Keratinocyte (primary cell): ENCODE measurements around the gene BMPR1B. TPM values are rescaled to one million over a fixed set of nuclear protein-coding genes. Genes with fewer than 3 reads are reported as not detected.

Experiments
- DNase-seq: peaks from one replicate; pipeline ENCODE4 v3.0.0-alpha.2; 2011; ENCODE audit warnings: low read depth, missing footprints, low spot score
- FAIRE-seq: peaks from 2 replicates; lab custom pipeline; 2011; peaks lifted over from hg19 to GRCh38; lab: Jason Lieb, UNC
- H2AFZ ChIP-seq: 2 replicates; pipeline ENCODE4 v1.6.0; 2012; ENCODE audit warnings: low read length, control low read depth, inconsistent platforms; ENCODE audit not compliant: control insufficient read depth
- H3K27ac ChIP-seq: 2 replicates; pipeline ENCODE4 v1.5.1; 2011; ENCODE audit warnings: low read length; ENCODE audit not compliant: control insufficient read depth, insufficient read depth
- H3K27me3 ChIP-seq: 3 replicates; pipeline ENCODE4 v1.6.0; 2011; ENCODE audit warnings: low read length; ENCODE audit not compliant: control insufficient read depth, insufficient read depth; ENCODE audit errors: extremely low read depth
- H3K36me3 ChIP-seq, 2 experiments: 2 replicates in 1 of 2; 3 replicates in 1 of 2; pipeline ENCODE4 v1.5.1; 2011; ENCODE audit warnings: low read length in 2 of 2, mild to moderate bottlenecking in 1 of 2; ENCODE audit not compliant: control insufficient read depth in 2 of 2, insufficient read depth in 2 of 2; ENCODE audit errors: extremely low read depth in 1 of 2
- H3K4me1 ChIP-seq: 3 replicates; pipeline ENCODE4 v1.5.1; 2011; ENCODE audit warnings: low read length; ENCODE audit not compliant: control insufficient read depth, insufficient read depth; ENCODE audit errors: extremely low read depth
- H3K4me2 ChIP-seq: 3 replicates; pipeline ENCODE4 v1.6.0; 2011; ENCODE audit warnings: low read depth, low read length; ENCODE audit not compliant: control insufficient read depth, insufficient read depth; ENCODE audit errors: extremely low read depth
- H3K4me3 ChIP-seq, 3 experiments: fragments of 200-600 bp in 1 of 3; sonication (generic) in 1 of 3; 2 replicates in 2 of 3; 3 replicates in 1 of 3; pipeline ENCODE4 v1.5.1; 2011 to 2016; ENCODE audit warnings: low read length in 3 of 3, mild to moderate bottlenecking in 3 of 3, control low read depth in 2 of 3, inconsistent platforms in 1 of 3, low read depth in 1 of 3, mixed read lengths in 1 of 3, mixed run types in 1 of 3, moderate library complexity in 1 of 3; ENCODE audit not compliant: control insufficient read depth in 2 of 3, insufficient read depth in 2 of 3; ENCODE audit errors: extremely low read depth in 1 of 3
- H3K79me2 ChIP-seq: 2 replicates; pipeline ENCODE4 v1.6.0; 2012; ENCODE audit warnings: low read length; ENCODE audit not compliant: control insufficient read depth, insufficient read depth
- H3K9ac ChIP-seq: 3 replicates; pipeline ENCODE4 v1.6.0; 2011; ENCODE audit warnings: low read length; ENCODE audit not compliant: control insufficient read depth, insufficient read depth; ENCODE audit errors: extremely low read depth
- H3K9me1 ChIP-seq: 3 replicates; pipeline ENCODE4 v1.6.0; 2011; ENCODE audit warnings: low read length; ENCODE audit not compliant: control insufficient read depth, insufficient read depth; ENCODE audit errors: extremely low read depth
- H3K9me3 ChIP-seq: 2 replicates; pipeline ENCODE4 v1.5.1; 2012; ENCODE audit warnings: low read depth, low read length; ENCODE audit not compliant: control insufficient read depth
- H4K20me1 ChIP-seq: 3 replicates; pipeline ENCODE4 v1.6.0; 2011; ENCODE audit warnings: low read length; ENCODE audit not compliant: control insufficient read depth, insufficient read depth; ENCODE audit errors: extremely low read depth
- CTCF ChIP-seq, 3 experiments: IDR thresholded peaks in 1 of 3; conservative IDR thresholded peaks in 1 of 3; optimal IDR thresholded peaks in 1 of 3; 2 replicates in 2 of 3; 3 replicates in 1 of 3; pipeline versions ENCODE3 to v1.5.1; 2011; ENCODE audit warnings: low read length in 3 of 3, mild to moderate bottlenecking in 3 of 3, moderate library complexity in 2 of 3, control low read depth in 1 of 3, inconsistent platforms in 1 of 3; ENCODE audit not compliant: insufficient read depth in 2 of 3; ENCODE audit errors: extremely low read depth in 1 of 3
- EZH2 ChIP-seq: IDR thresholded peaks from one replicate; pipeline ENCODE4 v1.6.1; 2012; ENCODE audit warnings: inconsistent platforms, mild to moderate bottlenecking, low read length, moderate library complexity
- dilution Hi-C: fragments of 300-500 bp; cut with MboI; formaldehyde crosslinking; loops from one replicate; pipeline ENCODE4 v1.7.0; 2020; ENCODE audit warnings: low sequenced_read_pairs; ENCODE audit not compliant: extremely low pct_ligation_motif_present
- polyA plus RNA-seq, 5 experiments: library from polyadenylated mRNA; depleted of rRNA in 3 of 5; stranded (reverse) in 3 of 5; stranded (forward) in 1 of 5; unstranded in 1 of 5; fragments of >200 nt; gene quantifications; 1 replicate in 1 of 5; 2 replicates in 3 of 5; 3 replicates in 1 of 5; pipeline versions ENCODE4 v1.2.1 to v1.2.3, GENCODE V29; 2011 to 2012; ENCODE audit warnings: missing spikeins in 2 of 5, low read depth in 1 of 5, low replicate concordance in 1 of 5

The BMPR1B gene
- polyA plus RNA-seq, 1 donor (not counting 4 experiments of a cell fraction or from before 2014, with no cell fraction given): 0.89 TPM

DNA sequence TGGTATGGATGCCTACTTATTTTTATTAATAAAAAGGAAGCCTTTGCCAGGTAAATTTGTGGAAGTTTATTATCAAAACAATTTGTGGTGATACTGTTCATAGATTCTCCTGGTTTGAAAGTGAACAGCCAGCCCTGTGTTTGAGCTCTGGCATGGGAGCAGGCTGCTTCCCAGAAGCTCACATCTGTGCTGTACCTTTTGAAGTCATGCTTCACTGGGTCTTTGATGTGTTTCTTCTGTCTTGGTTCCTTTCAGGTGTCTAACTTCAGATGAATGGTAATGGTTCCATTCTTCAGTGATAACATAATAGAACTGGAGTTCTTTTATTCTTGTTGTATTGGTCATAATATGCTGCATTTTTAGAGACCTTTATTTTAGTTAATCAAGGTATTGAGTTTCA, 85.5 kb downstream of the BMPR1B start:
- no peak for FAIRE-seq
- no peak for DNase-seq
- dilution Hi-C loops: no loop called here

DNA sequence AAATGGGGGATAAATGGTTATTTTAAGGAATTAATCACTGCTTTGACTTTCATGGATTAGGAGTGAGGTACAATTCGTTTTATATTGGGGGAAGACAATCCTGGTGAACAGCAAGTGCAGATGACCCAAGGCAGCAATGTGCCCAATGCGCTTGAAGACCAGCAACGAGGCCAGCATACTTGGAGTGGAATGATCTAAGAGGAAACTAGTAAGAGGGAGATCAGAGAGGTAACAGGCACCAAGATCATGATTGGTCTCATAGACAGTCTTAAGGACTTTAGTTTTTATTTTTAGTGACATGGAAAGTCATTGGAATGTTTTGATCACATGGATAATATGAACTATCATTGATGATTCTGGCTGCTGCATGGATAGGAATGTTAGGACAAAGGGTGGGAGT, 90.6 kb downstream of the BMPR1B start:
- no peak overlapping the region for H2AFZ ChIP-seq
- FAIRE-seq: no peak
- H3K4me2 ChIP-seq: no peak overlapping the region
- no peaks in the 10 kb centered on the region for H3K27me3 ChIP-seq
- no peaks in the 10 kb centered on the region for H3K4me1 ChIP-seq
- TF ChIP-seq CTCF (optimal IDR thresholded peaks at IDR 0.05 in 1 of 3, IDR thresholded peaks at IDR 0.05 in 1 of 3, conservative IDR thresholded peaks at IDR 0.05 in 1 of 3; ENCODE audit: extremely low read depth in 1 of 3, insufficient read depth in 2 of 3, low read length in 3 of 3) (no peak), EZH2 (no peak)
- no peak overlapping the region for H3K4me3 ChIP-seq
- DNase-seq: no peak
- H3K27ac ChIP-seq: no peak overlapping the region
- H3K9me1 ChIP-seq: no peaks in the 10 kb centered on the region
- H3K9ac ChIP-seq: no peak overlapping the region
- H3K36me3 ChIP-seq: no peaks in the 10 kb centered on the region
- dilution Hi-C loops: no loop called here
- no peaks in the 10 kb centered on the region for H3K79me2 ChIP-seq
- no peaks in the 10 kb centered on the region for H3K9me3 ChIP-seq
- no peaks in the 10 kb centered on the region for H4K20me1 ChIP-seq

More for the DNA sequence above, 85.5 kb downstream of the BMPR1B start:
- no peaks in the 10 kb centered on the region for H3K4me1 ChIP-seq
- no peak overlapping the region for H3K9ac ChIP-seq
- H2AFZ ChIP-seq: no peak overlapping the region
- no peaks in the 10 kb centered on the region for H3K9me1 ChIP-seq
- no peaks in the 10 kb centered on the region for H3K27me3 ChIP-seq
- TF ChIP-seq CTCF (optimal IDR thresholded peaks at IDR 0.05 in 1 of 3, IDR thresholded peaks at IDR 0.05 in 1 of 3, conservative IDR thresholded peaks at IDR 0.05 in 1 of 3; ENCODE audit: extremely low read depth in 1 of 3, insufficient read depth in 2 of 3, low read length in 3 of 3): no peak
- TF ChIP-seq EZH2: no peak
- no peak overlapping the region for H3K4me3 ChIP-seq
- H3K79me2 ChIP-seq: no peaks in the 10 kb centered on the region
- no peaks in the 10 kb centered on the region for H3K9me3 ChIP-seq
- H3K36me3 ChIP-seq: no peaks in the 10 kb centered on the region
- H4K20me1 ChIP-seq: no peaks in the 10 kb centered on the region
- H3K27ac ChIP-seq: no peak overlapping the region
- no peak overlapping the region for H3K4me2 ChIP-seq
